ENCODE results near the gene PUSL1. TPM values are rescaled to one million over a fixed set of nuclear protein-coding genes. Genes with fewer than 3 reads are reported as not detected.
A peak's percentile ranks its signal among the peaks of the same experiment; 100 is the strongest.

The PUSL1 gene
- total RNA-seq, 1 donor from 2014 or later = 45.5 TPM

GRCh38 chr1:1294250-1294890 lies 14.0 kb upstream of the PUSL1 start:
- peaks cover 2% of the 10 kb centered on the region for H3K4me1 Mint-ChIP-seq (ENCODE audit: low read depth, unreplicated experiment)
- peak; percentile 16 for DNase-seq
- TF ChIP-seq CTCF (IDR thresholded peaks at IDR 0.05; ENCODE audit: partially characterized antibody, unreplicated experiment) = no peak
- H3K9me3 Mint-ChIP-seq (ENCODE audit: unreplicated experiment) = peaks cover 15% of the 10 kb centered on the region
- no peaks in the 10 kb centered on the region for H3K36me3 Mint-ChIP-seq (ENCODE audit: unreplicated experiment)
- no peak overlapping the region for H3K4me3 Mint-ChIP-seq (ENCODE audit: unreplicated experiment)
- no peak overlapping the region for H3K27ac Mint-ChIP-seq (ENCODE audit: unreplicated experiment)
- peaks cover 32% of the 10 kb centered on the region for H3K27me3 Mint-ChIP-seq (ENCODE audit: unreplicated experiment)

GRCh38 chr1:1295154-1295923 lies 13.1 kb upstream of the PUSL1 start:
- peaks cover 18% of the 10 kb centered on the region for H3K9me3 Mint-ChIP-seq (ENCODE audit: unreplicated experiment)
- no peaks in the 10 kb centered on the region for H3K36me3 Mint-ChIP-seq (ENCODE audit: unreplicated experiment)
- TF ChIP-seq CTCF (IDR thresholded peaks at IDR 0.05; ENCODE audit: partially characterized antibody, unreplicated experiment) = no peak
- H3K27me3 Mint-ChIP-seq (ENCODE audit: unreplicated experiment) = peaks cover 35% of the 10 kb centered on the region
- DNase-seq = peak; percentile 17
- H3K4me1 Mint-ChIP-seq (ENCODE audit: low read depth, unreplicated experiment) = peaks cover 8% of the 10 kb centered on the region
- H3K4me3 Mint-ChIP-seq (ENCODE audit: unreplicated experiment) = no peak overlapping the region
- H3K27ac Mint-ChIP-seq (ENCODE audit: unreplicated experiment) = no peak overlapping the region

GRCh38 chr1:1296070-1297061 lies 12.0 kb upstream of the PUSL1 start:
- Mint-ChIP-seq H3K4me3 (ENCODE audit: unreplicated experiment) (no peak overlapping the region), H3K9me3 (ENCODE audit: unreplicated experiment) (peaks cover 22% of the 10 kb centered on the region), H3K27me3 (ENCODE audit: unreplicated experiment) (peaks cover 35% of the 10 kb centered on the region), H3K4me1 (ENCODE audit: low read depth, unreplicated experiment) (peaks cover 8% of the 10 kb centered on the region), H3K27ac (ENCODE audit: unreplicated experiment) (peak overlapping the region; percentile 43), H3K36me3 (ENCODE audit: unreplicated experiment) (no peaks in the 10 kb centered on the region)
- peak; percentile 15 for DNase-seq
- no peak for TF ChIP-seq CTCF (IDR thresholded peaks at IDR 0.05; ENCODE audit: partially characterized antibody, unreplicated experiment)

- Mint-ChIP-seq H3K27ac (ENCODE audit: unreplicated experiment) (peak overlapping the region; percentile 22), H3K9me3 (ENCODE audit: unreplicated experiment) (peaks cover 18% of the 10 kb centered on the region), H3K36me3 (ENCODE audit: unreplicated experiment) (no peaks in the 10 kb centered on the region), H3K4me3 (ENCODE audit: unreplicated experiment) (no peak overlapping the region), H3K4me1 (ENCODE audit: low read depth, unreplicated experiment) (peaks cover 6% of the 10 kb centered on the region), H3K27me3 (ENCODE audit: unreplicated experiment) (peaks cover 30% of the 10 kb centered on the region)
- TF ChIP-seq CTCF (IDR thresholded peaks at IDR 0.05; ENCODE audit: partially characterized antibody, unreplicated experiment) = no peak
- DNase-seq = peak; percentile 34
These were observed 10.5 kb upstream of the PUSL1 start for GRCh38 chr1:1297802-1298424.

Measured in glutamatergic neuron (in vitro differentiated cells).